HEK293 (cell line): ENCODE data around the gene ZMYND12.

Experiments
- BCL11B ChIP-seq: fragments of 450-650 bp; formaldehyde crosslinking; IDR thresholded peaks from 2 replicates; pipeline ENCODE4 v1.5.1; 2016; ENCODE audit warnings: low read depth, missing biosample characterization, missing genetic modification characterization
- ZBTB20 ChIP-seq: fragments of 450-650 bp; formaldehyde crosslinking; IDR thresholded peaks from 2 replicates; pipeline ENCODE4 v1.5.1; 2016; ENCODE audit warnings: missing biosample characterization, missing genetic modification characterization
- ZBTB48 ChIP-seq: fragments of 450-650 bp; formaldehyde crosslinking; IDR thresholded peaks from 2 replicates; pipeline ENCODE4 v1.5.1; 2016; ENCODE audit warnings: missing biosample characterization, missing genetic modification characterization
- ZBTB8A ChIP-seq: fragments of 450-650 bp; formaldehyde crosslinking; IDR thresholded peaks from 2 replicates; pipeline ENCODE4 v1.5.1; 2016; ENCODE audit warnings: missing biosample characterization, missing genetic modification characterization
- ZIC2 ChIP-seq: fragments of 450-650 bp; formaldehyde crosslinking; IDR thresholded peaks from 2 replicates; pipeline ENCODE4 v1.5.1; 2016; ENCODE audit warnings: missing biosample characterization, missing genetic modification characterization
- ZNF114 ChIP-seq: fragments of 450-650 bp; formaldehyde crosslinking; IDR thresholded peaks from 2 replicates; pipeline ENCODE4 v1.5.0; 2017; ENCODE audit warnings: missing biosample characterization, missing genetic modification characterization
- ZNF223 ChIP-seq: fragments of 450-650 bp; formaldehyde crosslinking; IDR thresholded peaks from 2 replicates; pipeline ENCODE4 v1.5.1; 2016; ENCODE audit warnings: missing biosample characterization, missing genetic modification characterization
- ZNF341 ChIP-seq: fragments of 450-650 bp; formaldehyde crosslinking; IDR thresholded peaks from 2 replicates; pipeline ENCODE4; 2016; ENCODE audit warnings: low read depth, missing biosample characterization, missing genetic modification characterization
- ZNF777 ChIP-seq: fragments of 450-650 bp; formaldehyde crosslinking; IDR thresholded peaks from 2 replicates; pipeline ENCODE4 v1.5.1; 2017; ENCODE audit warnings: missing biosample characterization, missing genetic modification characterization, borderline replicate concordance
- TF ChIP-seq, protein P1 (sequence below): fragments of 450-650 bp; formaldehyde crosslinking; IDR thresholded peaks from 2 replicates; pipeline ENCODE4 v1.5.1; 2016; ENCODE audit warnings: missing biosample characterization, missing genetic modification characterization
- TF ChIP-seq, protein P2 (sequence below): fragments of 450-650 bp; formaldehyde crosslinking; conservative IDR thresholded peaks from 2 replicates; pipeline ENCODE4 v1.5.1; 2016; ENCODE audit warnings: low read depth, missing biosample characterization, missing genetic modification characterization

The ZMYND12 gene

DNA sequence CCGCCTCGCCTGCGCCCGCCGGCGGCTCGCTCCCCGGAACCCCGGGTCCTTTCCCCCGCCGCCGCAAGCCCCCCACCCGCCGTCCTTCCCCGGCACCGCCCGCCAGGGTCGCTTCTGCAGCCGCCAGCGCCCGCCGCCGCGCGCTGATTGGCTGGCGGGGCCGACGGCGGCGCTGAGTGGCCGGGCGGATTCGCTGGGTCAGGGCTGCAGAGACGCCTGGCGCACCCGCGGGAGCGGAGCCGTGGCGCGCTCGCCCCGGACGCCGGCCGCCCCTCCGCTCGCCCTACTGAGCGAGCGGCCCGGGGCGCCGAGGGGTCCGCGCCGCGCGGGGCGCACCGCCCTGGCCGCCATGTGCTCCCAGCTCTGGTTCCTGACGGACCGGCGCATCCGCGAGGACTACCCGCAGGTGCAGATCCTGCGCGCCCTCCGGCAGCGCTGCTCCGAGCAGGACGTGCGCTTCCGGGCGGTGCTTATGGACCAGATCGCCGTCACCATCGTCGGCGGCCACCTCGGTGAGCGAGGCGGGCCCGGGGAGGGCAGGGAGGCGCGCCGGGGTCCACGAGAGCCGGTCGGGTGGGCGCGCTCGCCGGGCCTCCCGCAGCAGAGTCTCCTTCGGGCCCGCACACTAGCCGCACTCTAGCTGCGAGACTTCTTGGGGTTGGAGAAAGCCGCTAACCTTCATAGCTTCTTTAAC is 75.1 kb downstream of the ZMYND12 start, which contains the start of gene RIMKLA (continued):
- TF ChIP-seq ZBTB48 (tag by site-specific recombination), result no peak
- TF ChIP-seq, protein P1, sequence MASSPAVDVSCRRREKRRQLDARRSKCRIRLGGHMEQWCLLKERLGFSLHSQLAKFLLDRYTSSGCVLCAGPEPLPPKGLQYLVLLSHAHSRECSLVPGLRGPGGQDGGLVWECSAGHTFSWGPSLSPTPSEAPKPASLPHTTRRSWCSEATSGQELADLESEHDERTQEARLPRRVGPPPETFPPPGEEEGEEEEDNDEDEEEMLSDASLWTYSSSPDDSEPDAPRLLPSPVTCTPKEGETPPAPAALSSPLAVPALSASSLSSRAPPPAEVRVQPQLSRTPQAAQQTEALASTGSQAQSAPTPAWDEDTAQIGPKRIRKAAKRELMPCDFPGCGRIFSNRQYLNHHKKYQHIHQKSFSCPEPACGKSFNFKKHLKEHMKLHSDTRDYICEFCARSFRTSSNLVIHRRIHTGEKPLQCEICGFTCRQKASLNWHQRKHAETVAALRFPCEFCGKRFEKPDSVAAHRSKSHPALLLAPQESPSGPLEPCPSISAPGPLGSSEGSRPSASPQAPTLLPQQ (tag by site-specific recombination), result peak; percentile 48; the same call in 1 of the 2 replicates
- TF ChIP-seq ZNF223 (tag by site-specific recombination), result no peak
- peak; percentile 81; the same call in 1 of the 2 replicates for TF ChIP-seq ZNF777 (tag by site-specific recombination)
- TF ChIP-seq, protein P2, sequence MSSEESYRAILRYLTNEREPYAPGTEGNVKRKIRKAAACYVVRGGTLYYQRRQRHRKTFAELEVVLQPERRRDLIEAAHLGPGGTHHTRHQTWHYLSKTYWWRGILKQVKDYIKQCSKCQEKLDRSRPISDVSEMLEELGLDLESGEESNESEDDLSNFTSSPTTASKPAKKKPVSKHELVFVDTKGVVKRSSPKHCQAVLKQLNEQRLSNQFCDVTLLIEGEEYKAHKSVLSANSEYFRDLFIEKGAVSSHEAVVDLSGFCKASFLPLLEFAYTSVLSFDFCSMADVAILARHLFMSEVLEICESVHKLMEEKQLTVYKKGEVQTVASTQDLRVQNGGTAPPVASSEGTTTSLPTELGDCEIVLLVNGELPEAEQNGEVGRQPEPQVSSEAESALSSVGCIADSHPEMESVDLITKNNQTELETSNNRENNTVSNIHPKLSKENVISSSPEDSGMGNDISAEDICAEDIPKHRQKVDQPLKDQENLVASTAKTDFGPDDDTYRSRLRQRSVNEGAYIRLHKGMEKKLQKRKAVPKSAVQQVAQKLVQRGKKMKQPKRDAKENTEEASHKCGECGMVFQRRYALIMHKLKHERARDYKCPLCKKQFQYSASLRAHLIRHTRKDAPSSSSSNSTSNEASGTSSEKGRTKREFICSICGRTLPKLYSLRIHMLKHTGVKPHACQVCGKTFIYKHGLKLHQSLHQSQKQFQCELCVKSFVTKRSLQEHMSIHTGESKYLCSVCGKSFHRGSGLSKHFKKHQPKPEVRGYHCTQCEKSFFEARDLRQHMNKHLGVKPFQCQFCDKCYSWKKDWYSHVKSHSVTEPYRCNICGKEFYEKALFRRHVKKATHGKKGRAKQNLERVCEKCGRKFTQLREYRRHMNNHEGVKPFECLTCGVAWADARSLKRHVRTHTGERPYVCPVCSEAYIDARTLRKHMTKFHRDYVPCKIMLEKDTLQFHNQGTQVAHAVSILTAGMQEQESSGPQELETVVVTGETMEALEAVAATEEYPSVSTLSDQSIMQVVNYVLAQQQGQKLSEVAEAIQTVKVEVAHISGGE (tag by site-specific recombination), result peak; percentile 46; the same call in 1 of the 2 replicates
- TF ChIP-seq ZNF341 (tag by site-specific recombination), result no peak
- TF ChIP-seq ZBTB8A (tag by site-specific recombination), result peak; percentile 38
- no peak for TF ChIP-seq ZNF114 (tag by site-specific recombination)
- no peak for TF ChIP-seq BCL11B (tag by site-specific recombination)
- TF ChIP-seq ZBTB20 (tag by site-specific recombination), result peak; percentile 84
- TF ChIP-seq ZIC2 (tag by site-specific recombination), result peak; percentile 40; the same call in 1 of the 2 replicates
- TF ChIP-seq, all 188 proteins: peak for 13
